ENCODE measurements around the gene CKMT2. TPM values are rescaled to one million over a fixed set of nuclear protein-coding genes. Genes with fewer than 3 reads are reported as not detected.

Gene CKMT2
- total and polyA plus RNA-seq, 2 of the 4 experiments (the other 2 are of a cell fraction), result 0.21 to 0.36 TPM

DNA sequence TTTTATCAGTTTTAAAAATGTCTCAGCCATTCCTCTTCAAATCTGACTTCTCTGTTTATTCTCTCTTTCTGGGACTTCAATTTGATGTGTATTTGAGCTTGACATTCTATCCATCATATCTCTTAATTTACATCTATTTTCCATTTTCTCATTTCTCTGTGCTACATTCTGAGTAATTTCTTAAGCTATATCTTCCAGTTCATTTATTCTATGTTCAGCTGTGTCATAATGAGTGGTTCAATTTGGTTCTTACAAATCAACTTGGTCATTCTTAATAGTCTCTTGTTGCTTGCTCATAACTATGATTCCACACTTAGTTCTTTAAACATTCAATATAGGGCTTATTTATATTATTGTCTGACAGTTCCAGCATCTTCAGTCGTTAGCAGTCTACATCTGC is 16.9 kb downstream of the CKMT2 start:
- Histone ChIP-seq H3K9me3 (ENCODE audit: control insufficient read depth, insufficient read depth, low read length) (no peaks in the 10 kb centered on the region), H3K9ac (ENCODE audit: low read depth, low read length) (no peak overlapping the region), H3K4me2 (ENCODE audit: low read depth, low read length) (no peak overlapping the region), H2AK5ac (ENCODE audit: low read depth, low read length) (no peak overlapping the region), H3K56ac (ENCODE audit: extremely low read depth, insufficient read depth, low read length) (no peak overlapping the region), H3K18ac (ENCODE audit: low read depth, low read length) (no peak overlapping the region), H2BK120ac (ENCODE audit: low read depth, low read length) (no peak overlapping the region), H2BK5ac (ENCODE audit: low read depth, low read length, poor library complexity, severe bottlenecking) (no peak overlapping the region), H4K8ac (ENCODE audit: low read depth in 2 of 2, low read length in 2 of 2) (no peak overlapping the region), H2BK20ac (ENCODE audit: low read depth, low read length) (no peak overlapping the region), H3K36me3 (ENCODE audit: control insufficient read depth, insufficient read depth, low read length) (no peaks in the 10 kb centered on the region), H3K9me1 (ENCODE audit: insufficient read depth, low read length) (peaks cover 13% of the 10 kb centered on the region; the same call in 1 of the 2 replicates), H4K20me1 (ENCODE audit: insufficient read depth, low read length) (no peaks in the 10 kb centered on the region), H4K5ac (ENCODE audit: low read depth, low read length) (no peak overlapping the region), H3K14ac (replicated peaks; ENCODE audit: low read depth, low read length) (no peak overlapping the region), H3K4me3 (ENCODE audit: insufficient read depth, low read depth, low read length) (no peak overlapping the region), H3K79me1 (ENCODE audit: low read depth in 1 of 2, low read length in 2 of 2) (peaks cover 4 to 11% of the 10 kb centered on the region in 2 experiments; a peak in 1 of 4 replicates), H3K27ac (ENCODE audit: insufficient read depth, low read length) (no peak overlapping the region), H2AK9ac (replicated peaks; ENCODE audit: low read depth, low read length, poor library complexity) (no peak overlapping the region), H3K27me3 (ENCODE audit: control insufficient read depth, insufficient read depth, low read length) (no peaks in the 10 kb centered on the region), H2AFZ (replicated peaks; ENCODE audit: low read length, poor library complexity) (no peak overlapping the region), H3K4me1 (ENCODE audit: control insufficient read depth, insufficient read depth, low read length) (peaks cover 5% of the 10 kb centered on the region), H3K4ac (ENCODE audit: low read depth, low read length) (no peak overlapping the region), H2BK15ac (ENCODE audit: low read depth, low read length) (no peak overlapping the region), H3K23ac (ENCODE audit: low read depth, low read length) (no peak overlapping the region), H4K91ac (ENCODE audit: insufficient read depth, low read depth, low read length) (no peak overlapping the region)
- dilution Hi-C loops (cut with HindIII; ENCODE audit: low sequenced_read_pairs, unreplicated experiment), result no loop called here
- no CpG with 5 or more reads among the region's 1 CpG for WGBS, 2 experiments (ENCODE audit: extremely low coverage in 2 of 2, insufficient read length in 1 of 2)
- ATAC-seq (ENCODE audit: low read depth), result no peak
- ChIA-PET CTCF (no interaction called here), POLR2A (ENCODE audit: unreplicated experiment) (no interaction called here)
- no TSS peak for BruUV-seq (replicated peaks)
- TF ChIP-seq NFE2L2 (IDR thresholded peaks at IDR 0.05; ENCODE audit: low read depth, low read length) (no peak), CHD1 (IDR thresholded peaks at IDR 0.05; ENCODE audit: low read depth, low read length) (no peak), MAZ (IDR thresholded peaks at IDR 0.05; ENCODE audit: borderline replicate concordance, low read depth, low read length) (no peak), POLR2A (IDR thresholded peaks at IDR 0.05; ENCODE audit: low read depth, low read length) (no peak), RCOR1 (IDR thresholded peaks at IDR 0.05; ENCODE audit: insufficient replicate concordance, low read length) (no peak), MXI1 (IDR thresholded peaks at IDR 0.05; ENCODE audit: borderline replicate concordance, low read depth, low read length) (no peak), FOS (IDR thresholded peaks at IDR 0.05; ENCODE audit: low read depth, low read length) (no peak), CEBPB (IDR thresholded peaks at IDR 0.05; ENCODE audit: low read depth, low read length) (no peak)
- TF ChIP-seq, protein P1, sequence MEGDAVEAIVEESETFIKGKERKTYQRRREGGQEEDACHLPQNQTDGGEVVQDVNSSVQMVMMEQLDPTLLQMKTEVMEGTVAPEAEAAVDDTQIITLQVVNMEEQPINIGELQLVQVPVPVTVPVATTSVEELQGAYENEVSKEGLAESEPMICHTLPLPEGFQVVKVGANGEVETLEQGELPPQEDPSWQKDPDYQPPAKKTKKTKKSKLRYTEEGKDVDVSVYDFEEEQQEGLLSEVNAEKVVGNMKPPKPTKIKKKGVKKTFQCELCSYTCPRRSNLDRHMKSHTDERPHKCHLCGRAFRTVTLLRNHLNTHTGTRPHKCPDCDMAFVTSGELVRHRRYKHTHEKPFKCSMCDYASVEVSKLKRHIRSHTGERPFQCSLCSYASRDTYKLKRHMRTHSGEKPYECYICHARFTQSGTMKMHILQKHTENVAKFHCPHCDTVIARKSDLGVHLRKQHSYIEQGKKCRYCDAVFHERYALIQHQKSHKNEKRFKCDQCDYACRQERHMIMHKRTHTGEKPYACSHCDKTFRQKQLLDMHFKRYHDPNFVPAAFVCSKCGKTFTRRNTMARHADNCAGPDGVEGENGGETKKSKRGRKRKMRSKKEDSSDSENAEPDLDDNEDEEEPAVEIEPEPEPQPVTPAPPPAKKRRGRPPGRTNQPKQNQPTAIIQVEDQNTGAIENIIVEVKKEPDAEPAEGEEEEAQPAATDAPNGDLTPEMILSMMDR (conservative IDR thresholded peaks at IDR 0.05; ENCODE audit: low read depth, low read length), result no peak
- TF ChIP-seq, protein P2, sequence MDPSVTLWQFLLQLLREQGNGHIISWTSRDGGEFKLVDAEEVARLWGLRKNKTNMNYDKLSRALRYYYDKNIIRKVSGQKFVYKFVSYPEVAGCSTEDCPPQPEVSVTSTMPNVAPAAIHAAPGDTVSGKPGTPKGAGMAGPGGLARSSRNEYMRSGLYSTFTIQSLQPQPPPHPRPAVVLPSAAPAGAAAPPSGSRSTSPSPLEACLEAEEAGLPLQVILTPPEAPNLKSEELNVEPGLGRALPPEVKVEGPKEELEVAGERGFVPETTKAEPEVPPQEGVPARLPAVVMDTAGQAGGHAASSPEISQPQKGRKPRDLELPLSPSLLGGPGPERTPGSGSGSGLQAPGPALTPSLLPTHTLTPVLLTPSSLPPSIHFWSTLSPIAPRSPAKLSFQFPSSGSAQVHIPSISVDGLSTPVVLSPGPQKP (IDR thresholded peaks at IDR 0.05; ENCODE audit: borderline replicate concordance, low read depth, low read length), result no peak
- DNase-seq, result no peak
- in situ Hi-C loops (cut with MboI; ENCODE audit: low sequenced_read_pairs), result no loop called here
- intact Hi-C loops (cut with micrococcal nuclease), result no loop called here

All from IMR-90 (cell line).